ENCODE results near the gene MAP4K4. TPM values are rescaled to one million over a fixed set of nuclear protein-coding genes. Genes with fewer than 3 reads are reported as not detected.

The MAP4K4 gene
- total and polyA plus RNA-seq, 2 of the 4 experiments (the other 2 are of a cell fraction) = 89.4 to 124 TPM

- Histone ChIP-seq H2BK120ac (ENCODE audit: low read depth, low read length) (no peak overlapping the region), H3K9me1 (ENCODE audit: insufficient read depth, low read length) (peaks cover 14% of the 10 kb centered on the region), H3K27ac (ENCODE audit: insufficient read depth, low read length) (no peak overlapping the region), H3K79me1 (ENCODE audit: low read depth in 1 of 2, low read length in 2 of 2) (peaks cover 54 to 72% of the 10 kb centered on the region in 2 experiments), H2BK5ac (ENCODE audit: low read depth, low read length, poor library complexity, severe bottlenecking) (no peak overlapping the region), H3K18ac (ENCODE audit: low read depth, low read length) (no peak overlapping the region), H2AK9ac (replicated peaks; ENCODE audit: low read depth, low read length, poor library complexity) (no peak overlapping the region), H3K9ac (ENCODE audit: low read depth, low read length) (no peak overlapping the region), H3K36me3 (ENCODE audit: control insufficient read depth, insufficient read depth, low read length) (peaks cover 16% of the 10 kb centered on the region), H2AK5ac (ENCODE audit: low read depth, low read length) (no peak overlapping the region), H3K23ac (ENCODE audit: low read depth, low read length) (no peak overlapping the region), H4K91ac (ENCODE audit: insufficient read depth, low read depth, low read length) (no peak overlapping the region), H3K9me3 (ENCODE audit: control insufficient read depth, insufficient read depth, low read length) (no peaks in the 10 kb centered on the region), H3K56ac (ENCODE audit: extremely low read depth, insufficient read depth, low read length) (no peak overlapping the region), H3K4ac (ENCODE audit: low read depth, low read length) (no peak overlapping the region), H2BK15ac (ENCODE audit: low read depth, low read length) (no peak overlapping the region), H2BK20ac (ENCODE audit: low read depth, low read length) (no peak overlapping the region), H2AFZ (replicated peaks; ENCODE audit: low read length, poor library complexity) (no peak overlapping the region), H3K4me1 (ENCODE audit: control insufficient read depth, insufficient read depth, low read length) (peaks cover 9% of the 10 kb centered on the region), H3K27me3 (ENCODE audit: control insufficient read depth, insufficient read depth, low read length) (no peaks in the 10 kb centered on the region), H4K8ac (ENCODE audit: low read depth in 2 of 2, low read length in 2 of 2) (no peak overlapping the region), H4K20me1 (ENCODE audit: insufficient read depth, low read length) (peaks cover 13% of the 10 kb centered on the region; the same call in 1 of the 2 replicates), H4K5ac (ENCODE audit: low read depth, low read length) (no peak overlapping the region), H3K14ac (replicated peaks; ENCODE audit: low read depth, low read length) (no peak overlapping the region), H3K4me2 (ENCODE audit: low read depth, low read length) (no peak overlapping the region), H3K4me3 (ENCODE audit: insufficient read depth, low read depth, low read length) (no peak overlapping the region)
- WGBS, 2 experiments (ENCODE audit: extremely low coverage in 2 of 2, insufficient read length in 1 of 2) = no CpG with 5 or more reads among the region's 2 CpGs
- no peak for TF ChIP-seq RCOR1 (IDR thresholded peaks at IDR 0.05; ENCODE audit: insufficient replicate concordance, low read length)
- no peak for TF ChIP-seq NFE2L2 (IDR thresholded peaks at IDR 0.05; ENCODE audit: low read depth, low read length)
- no peak for TF ChIP-seq MXI1 (IDR thresholded peaks at IDR 0.05; ENCODE audit: borderline replicate concordance, low read depth, low read length)
- TF ChIP-seq MAFK (IDR thresholded peaks at IDR 0.05; ENCODE audit: low read depth, low read length) = no peak
- TF ChIP-seq RFX5 (IDR thresholded peaks at IDR 0.05; ENCODE audit: low read depth, low read length) = no peak
- TF ChIP-seq, protein P1, sequence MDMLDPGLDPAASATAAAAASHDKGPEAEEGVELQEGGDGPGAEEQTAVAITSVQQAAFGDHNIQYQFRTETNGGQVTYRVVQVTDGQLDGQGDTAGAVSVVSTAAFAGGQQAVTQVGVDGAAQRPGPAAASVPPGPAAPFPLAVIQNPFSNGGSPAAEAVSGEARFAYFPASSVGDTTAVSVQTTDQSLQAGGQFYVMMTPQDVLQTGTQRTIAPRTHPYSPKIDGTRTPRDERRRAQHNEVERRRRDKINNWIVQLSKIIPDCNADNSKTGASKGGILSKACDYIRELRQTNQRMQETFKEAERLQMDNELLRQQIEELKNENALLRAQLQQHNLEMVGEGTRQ (IDR thresholded peaks at IDR 0.05; ENCODE audit: low read depth, low read length) = no peak
- TF ChIP-seq MAZ (IDR thresholded peaks at IDR 0.05; ENCODE audit: borderline replicate concordance, low read depth, low read length) = no peak
- no peak for TF ChIP-seq ELK1 (IDR thresholded peaks at IDR 0.05; ENCODE audit: borderline replicate concordance, low read depth, low read length)
- TF ChIP-seq RAD21 (IDR thresholded peaks at IDR 0.05; ENCODE audit: low read length) = no peak
- no peak for TF ChIP-seq SMC3 (IDR thresholded peaks at IDR 0.05; ENCODE audit: low read depth, low read length)
- TF ChIP-seq BHLHE40 (IDR thresholded peaks at IDR 0.05; ENCODE audit: low read depth, low read length) = no peak
- TF ChIP-seq FOS (IDR thresholded peaks at IDR 0.05; ENCODE audit: low read depth, low read length) = no peak
- CTCF ChIA-PET = no interaction called here
- ATAC-seq (ENCODE audit: low read depth) (no peak), DNase-seq (peak; percentile 49)
- POLR2A ChIA-PET (ENCODE audit: unreplicated experiment) = no interaction called here
- dilution Hi-C loops (cut with HindIII; ENCODE audit: low sequenced_read_pairs, unreplicated experiment) (no loop called here), in situ Hi-C loops (cut with MboI; ENCODE audit: low sequenced_read_pairs) (no loop called here), intact Hi-C loops (cut with micrococcal nuclease) (no loop called here)
- BruUV-seq (replicated peaks) = no TSS peak
Observed at GRCh38 chr2:101852824-101853223, 155.3 kb downstream of the MAP4K4 start.
